Activated B cell treated with CpG ODN at 0.5 μM for 24 hours (primary cell): ENCODE data around the gene NR3C2. TPM values are rescaled to one million over a fixed set of nuclear protein-coding genes. Genes with fewer than 3 reads are reported as not detected.
"Not testable (repeated sequence)": the region's sequence is repeated elsewhere in the genome, so short reads cannot be mapped to it uniquely, and the experiment has no call there.

ENCODE experiments used
- ATAC-seq: fragments of 200-7000 bp; cut with Tn5 transposase; one replicate; pipeline ENCODE4 v1.10.0; 2021; ENCODE audit warnings: low read depth, mild to moderate bottlenecking, moderate library complexity
- CTCF ChIA-PET: fragments of 350-600 bp; sonication (Branson Sonifier 250); formaldehyde crosslinking; loops from one replicate; lab custom pipeline; 2021; ENCODE audit warnings: antibody characterized with exemption; lab: Charles Lee
- POLR2A ChIA-PET: fragments of 350-600 bp; sonication (Branson Sonifier 250); formaldehyde crosslinking; loops from one replicate; lab custom pipeline; 2021; ENCODE audit warnings: antibody characterized with exemption; lab: Charles Lee
- DNase-seq: peaks from one replicate; pipeline ENCODE4 v3.0.0; 2022
- H3K27ac Mint-ChIP-seq: one replicate; pipeline ENCODE4 v1.8.0; 2020; ENCODE audit warnings: mixed read lengths
- H3K27me3 Mint-ChIP-seq: one replicate; pipeline ENCODE4 v1.8.0; 2021; ENCODE audit warnings: mixed read lengths
- H3K36me3 Mint-ChIP-seq: one replicate; pipeline ENCODE4 v1.8.0; 2021; ENCODE audit warnings: low read depth, mixed read lengths
- H3K4me1 Mint-ChIP-seq: one replicate; pipeline ENCODE4 v1.8.0; 2021; ENCODE audit warnings: mixed read lengths
- H3K4me3 Mint-ChIP-seq: one replicate; pipeline ENCODE4 v1.8.0; 2020; ENCODE audit warnings: mild to moderate bottlenecking, mixed read lengths
- H3K9me3 Mint-ChIP-seq: one replicate; pipeline ENCODE4 v1.8.0; 2020; ENCODE audit warnings: mixed read lengths
- CTCF ChIP-seq: fragments of 200-600 bp; IDR thresholded peaks from one replicate; pipeline ENCODE4 v1.8.0; 2022; ENCODE audit warnings: antibody characterized with exemption, mild to moderate bottlenecking
- intact Hi-C: fragments of 100-400 bp; cut with micrococcal nuclease; formaldehyde crosslinking; loops from one replicate; pipeline ENCODE4 v1.15.1; 2024
- total RNA-seq: library from RNA; stranded (reverse); gene quantifications from 2 replicates; pipeline ENCODE4 v1.2.3, GENCODE V29; 2022

The NR3C2 gene
- total RNA-seq, 1 donor from 2014 or later = 4.5 TPM

DNA sequence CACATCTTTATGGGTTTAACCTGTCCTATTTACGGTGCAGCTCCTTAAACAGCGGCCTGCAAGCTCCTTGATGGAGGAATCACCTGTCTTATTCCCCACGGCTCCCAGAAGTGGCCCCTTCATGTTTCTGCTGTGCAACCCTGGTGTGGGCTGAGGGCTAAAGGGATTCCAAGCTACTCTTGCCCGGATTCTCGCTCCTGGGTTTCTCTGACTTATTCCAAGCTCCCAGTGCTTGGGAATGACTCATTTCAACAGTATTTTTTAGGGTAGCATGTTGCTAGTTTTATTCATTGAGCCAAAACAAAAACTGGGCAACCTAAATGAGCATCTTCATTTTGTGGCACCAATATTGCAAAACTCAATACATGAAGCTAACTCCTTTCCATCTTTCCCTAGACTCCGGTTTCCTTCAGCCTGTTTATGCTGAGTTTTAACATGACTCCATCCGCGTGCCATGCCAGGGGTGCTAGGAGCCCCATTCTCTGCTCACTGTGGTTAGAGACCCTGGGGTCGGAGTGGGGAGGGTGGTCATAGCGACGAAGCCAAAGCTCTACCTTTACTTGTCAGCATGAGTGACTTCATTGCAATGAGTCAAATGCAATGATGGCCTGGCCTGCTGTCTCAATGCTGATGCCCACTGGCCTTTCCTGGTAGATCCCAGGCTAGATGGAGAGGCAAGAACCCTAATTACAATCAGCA is 349.7 kb downstream of the NR3C2 start:
- no peak overlapping the region for H3K27ac Mint-ChIP-seq
- peaks cover 3% of the 10 kb centered on the region for H3K36me3 Mint-ChIP-seq
- H3K4me3 Mint-ChIP-seq = no peak overlapping the region
- ChIA-PET POLR2A (no interaction called here), CTCF (no interaction called here)
- H3K27me3 Mint-ChIP-seq = no peaks in the 10 kb centered on the region
- DNase-seq (no peak), ATAC-seq (no peak)
- H3K9me3 Mint-ChIP-seq = no peaks in the 10 kb centered on the region
- intact Hi-C loops = no loop called here
- no peak for TF ChIP-seq CTCF
- no peaks in the 10 kb centered on the region for H3K4me1 Mint-ChIP-seq

DNA sequence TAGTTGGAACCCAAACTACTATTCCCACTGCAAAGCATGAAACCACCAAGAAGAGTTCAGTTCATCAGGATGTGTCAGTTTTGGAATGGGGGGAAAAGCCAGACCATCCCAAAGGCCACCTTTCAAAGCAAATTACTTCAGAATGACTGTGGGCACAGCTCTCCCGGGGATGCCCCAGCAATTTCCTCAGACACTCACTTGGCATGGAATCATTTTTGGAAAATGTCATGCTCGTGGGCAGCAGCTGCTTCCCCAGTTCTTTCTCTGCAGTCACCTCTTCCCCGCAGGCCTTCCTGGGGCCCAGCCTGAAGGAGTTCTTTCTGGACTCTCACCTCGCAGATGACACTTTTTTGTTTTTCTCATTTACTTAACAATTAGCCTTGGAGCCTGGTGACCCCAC is 350.3 kb downstream of the NR3C2 start:
- Mint-ChIP-seq H3K36me3 (peaks cover 3% of the 10 kb centered on the region), H3K27me3 (peaks cover under 1% of the 10 kb centered on the region), H3K27ac (no peak overlapping the region), H3K4me3 (no peak overlapping the region), H3K9me3 (no peaks in the 10 kb centered on the region), H3K4me1 (peaks cover 1% of the 10 kb centered on the region)
- POLR2A ChIA-PET = no interaction called here
- no peak for ATAC-seq
- intact Hi-C loops = no loop called here
- no peak for DNase-seq
- CTCF ChIA-PET = no interaction called here
- TF ChIP-seq CTCF = no peak

DNA sequence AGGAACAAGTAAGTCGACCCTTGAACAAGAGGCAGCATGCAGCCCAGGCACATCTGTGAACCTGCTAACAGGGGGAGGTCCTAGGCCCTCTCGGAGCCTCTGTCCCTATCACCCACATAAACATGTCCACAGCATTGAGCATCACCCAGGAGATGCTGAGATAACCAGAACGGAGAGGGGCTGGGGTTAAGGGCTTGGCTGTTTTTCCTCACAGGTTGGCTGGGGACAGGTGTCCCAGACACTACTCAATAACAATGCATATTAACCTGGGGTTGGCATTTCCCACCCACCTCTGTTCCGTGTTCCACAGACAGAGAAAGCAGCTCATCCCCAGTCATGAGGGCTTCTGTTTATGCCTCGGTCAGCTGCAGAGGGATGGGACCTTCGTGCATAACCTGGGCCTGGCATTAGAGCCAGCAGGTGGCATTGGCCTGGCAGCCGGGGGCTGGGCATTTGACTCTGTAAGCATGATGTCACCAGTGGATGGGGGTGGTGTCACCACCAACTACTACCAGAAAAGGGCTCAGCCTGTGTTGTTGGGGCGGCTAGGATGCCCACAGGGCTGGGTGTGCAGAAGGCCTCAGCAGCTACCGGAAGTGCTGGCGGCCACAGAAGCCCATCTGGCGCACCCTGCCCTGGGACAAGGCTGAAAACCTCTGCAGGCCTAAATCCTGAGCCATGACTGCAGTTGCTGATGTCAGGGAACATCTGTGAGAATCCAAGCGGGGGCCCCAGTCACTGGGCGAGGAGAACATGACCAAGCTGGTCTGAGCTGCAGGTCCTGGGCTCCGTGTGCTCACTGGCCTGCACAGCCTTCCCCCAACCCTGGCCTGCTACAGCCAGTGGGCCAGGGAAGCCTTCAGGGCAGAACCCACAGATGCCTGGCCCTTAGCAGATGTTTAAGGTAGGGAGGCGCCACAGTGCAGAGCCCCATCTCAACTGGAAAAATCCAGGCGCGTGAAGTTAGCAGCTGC is 351.4 kb downstream of the NR3C2 start:
- Mint-ChIP-seq H3K9me3 (no peaks in the 10 kb centered on the region), H3K4me1 (peaks cover 3% of the 10 kb centered on the region), H3K27me3 (peaks cover 2% of the 10 kb centered on the region), H3K36me3 (peaks cover 3% of the 10 kb centered on the region), H3K4me3 (no peak overlapping the region), H3K27ac (no peak overlapping the region)
- ATAC-seq (no peak), DNase-seq (no peak)
- intact Hi-C loops = no loop called here
- CTCF ChIA-PET = no interaction called here
- no peak for TF ChIP-seq CTCF
- POLR2A ChIA-PET = no interaction called here

DNA sequence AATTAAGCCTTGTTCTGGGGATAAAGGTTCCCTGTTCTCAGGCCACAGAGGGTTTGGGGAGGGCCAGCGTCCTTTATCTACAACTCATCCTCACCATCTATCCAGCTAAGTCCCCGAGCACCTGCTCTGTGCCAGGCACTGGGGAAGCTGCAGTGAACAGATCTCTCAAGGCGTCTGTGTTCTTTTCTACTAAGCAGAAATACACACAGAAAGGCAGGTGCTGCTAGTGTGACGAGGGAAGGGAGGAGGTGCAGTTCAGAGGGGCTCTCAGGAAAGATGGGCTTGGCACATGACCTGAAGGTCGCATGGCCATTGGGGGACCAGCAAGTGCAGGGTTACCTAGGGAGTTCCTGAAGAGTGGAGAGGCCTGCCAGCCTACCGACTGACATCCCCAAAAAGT is 352.2 kb downstream of the NR3C2 start:
- no peak for DNase-seq
- ChIA-PET CTCF (no interaction called here), POLR2A (no interaction called here)
- ATAC-seq = no peak
- Mint-ChIP-seq H3K27me3 (peaks cover 2% of the 10 kb centered on the region), H3K4me3 (no peak overlapping the region), H3K27ac (no peak overlapping the region), H3K9me3 (no peaks in the 10 kb centered on the region), H3K4me1 (peaks cover 3% of the 10 kb centered on the region), H3K36me3 (peaks cover 5% of the 10 kb centered on the region)
- TF ChIP-seq CTCF = no peak
- intact Hi-C loops = no loop called here

GRCh38 chr4:148089624-148090023 is 352.6 kb downstream of the NR3C2 start:
- ChIA-PET CTCF (no interaction called here), POLR2A (no interaction called here)
- ATAC-seq = no peak
- no peak overlapping the region for H3K4me3 Mint-ChIP-seq
- peaks cover 2% of the 10 kb centered on the region for H3K27me3 Mint-ChIP-seq
- no peaks in the 10 kb centered on the region for H3K9me3 Mint-ChIP-seq
- TF ChIP-seq CTCF = no peak
- intact Hi-C loops = no loop called here
- peaks cover 3% of the 10 kb centered on the region for H3K4me1 Mint-ChIP-seq
- no peak for DNase-seq
- peaks cover 5% of the 10 kb centered on the region for H3K36me3 Mint-ChIP-seq
- H3K27ac Mint-ChIP-seq = no peak overlapping the region

GRCh38 chr4:148083073-148083472 is 359.1 kb downstream of the NR3C2 start:
- CTCF ChIA-PET = not testable (repeated sequence)

More at GRCh38 chr4:148083073-148083472, 359.1 kb downstream of the NR3C2 start:
- POLR2A ChIA-PET, DNase-seq, H3K27me3 Mint-ChIP-seq, ATAC-seq, H3K4me1 Mint-ChIP-seq, H3K27ac Mint-ChIP-seq, H3K4me3 Mint-ChIP-seq, H3K9me3 Mint-ChIP-seq, intact Hi-C loops: not testable (repeated sequence)
- H3K36me3 Mint-ChIP-seq = peaks cover 30% of the 10 kb centered on the region
